Mesenchymal stem cell (in vitro differentiated cells and primary cell): Measurements from ENCODE around the gene RNF40.

Experiments used
- DNase-seq: peaks from one replicate; pipeline ENCODE4 v3.0.0-alpha.2; 2013
- H2AFZ ChIP-seq: one replicate; pipeline ENCODE4 v1.6.1; 2013; ENCODE audit warnings: low read depth, mild to moderate bottlenecking, control low read depth, inconsistent platforms, low read length, moderate library complexity
- H2AK5ac ChIP-seq: 2 replicates; pipeline ENCODE4 v1.6.1; 2013; ENCODE audit warnings: low read length, moderate library complexity, mild to moderate bottlenecking, inconsistent platforms; ENCODE audit not compliant: severe bottlenecking
- H2BK120ac ChIP-seq: one replicate; pipeline ENCODE4 v1.6.1; 2013; ENCODE audit warnings: low read depth, mild to moderate bottlenecking, inconsistent platforms, low read length, moderate library complexity
- H2BK12ac ChIP-seq, 2 experiments: one replicate each; pipeline ENCODE4 v1.6.1; 2013; ENCODE audit warnings: inconsistent platforms in 2 of 2, low read length in 2 of 2, mild to moderate bottlenecking in 2 of 2, moderate library complexity in 2 of 2, control low read depth in 1 of 2
- H2BK15ac ChIP-seq: one replicate; pipeline ENCODE4 v1.6.1; 2013; ENCODE audit warnings: mild to moderate bottlenecking, low read depth, inconsistent platforms; ENCODE audit not compliant: poor library complexity, severe bottlenecking
- H2BK5ac ChIP-seq: 2 replicates; pipeline ENCODE4 v1.6.1; 2013; ENCODE audit warnings: low read depth, mild to moderate bottlenecking, low read length, control low read depth, inconsistent platforms; ENCODE audit not compliant: poor library complexity, severe bottlenecking
- H3K14ac ChIP-seq, 2 experiments: one replicate each; pipeline ENCODE4 v1.6.1; 2013; ENCODE audit warnings: inconsistent platforms in 2 of 2, low read length in 2 of 2, control low read depth in 1 of 2, mild to moderate bottlenecking in 1 of 2, moderate library complexity in 1 of 2
- H3K18ac ChIP-seq, 2 experiments: one replicate each; pipeline ENCODE4 v1.6.1; 2013; ENCODE audit warnings: inconsistent platforms in 2 of 2, low read length in 2 of 2, control low read depth in 1 of 2, low read depth in 1 of 2, mild to moderate bottlenecking in 1 of 2
- H3K23ac ChIP-seq, 2 experiments: one replicate each; pipeline ENCODE4 v1.6.1; 2013; ENCODE audit warnings: inconsistent platforms in 2 of 2, low read length in 2 of 2, mild to moderate bottlenecking in 2 of 2, moderate library complexity in 2 of 2, control low read depth in 1 of 2
- H3K27ac ChIP-seq: 2 replicates; pipeline ENCODE4 v1.5.1; 2013; ENCODE audit warnings: mild to moderate bottlenecking, moderate library complexity, low read length, control low read depth, inconsistent platforms; ENCODE audit not compliant: poor library complexity, severe bottlenecking
- H3K27me3 ChIP-seq, 2 experiments: 2 replicates each; pipeline versions ENCODE4 v1.6.1 to v1.7.0; 2013; ENCODE audit warnings: low read length in 2 of 2, mild to moderate bottlenecking in 2 of 2, moderate library complexity in 2 of 2, control low read depth in 1 of 2, inconsistent platforms in 1 of 2; ENCODE audit not compliant: control insufficient read depth in 1 of 2, insufficient read depth in 1 of 2
- H3K36me3 ChIP-seq, 2 experiments: 2 replicates each; pipeline versions ENCODE4 v1.6.1 to v1.7.0; 2013; ENCODE audit warnings: low read length in 2 of 2, control low read depth in 1 of 2, inconsistent platforms in 1 of 2, low read depth in 1 of 2, mild to moderate bottlenecking in 1 of 2; ENCODE audit not compliant: insufficient read depth in 2 of 2, control insufficient read depth in 1 of 2
- H3K4ac ChIP-seq, 2 experiments: one replicate each; pipeline ENCODE4 v1.6.1; 2013; ENCODE audit warnings: inconsistent platforms in 2 of 2, low read length in 2 of 2, mild to moderate bottlenecking in 2 of 2, moderate library complexity in 2 of 2, control low read depth in 1 of 2, low read depth in 1 of 2
- H3K4me1 ChIP-seq: 2 replicates; pipeline ENCODE4 v1.6.1; 2013; ENCODE audit warnings: low read depth, low read length, control low read depth; ENCODE audit not compliant: control insufficient read depth, insufficient read depth
- H3K4me2 ChIP-seq: 2 replicates; pipeline ENCODE4 v1.6.1; 2013; ENCODE audit warnings: low read length, mild to moderate bottlenecking, inconsistent platforms; ENCODE audit not compliant: poor library complexity, severe bottlenecking
- H3K4me3 ChIP-seq, 2 experiments: 2 replicates each; pipeline versions ENCODE4 v1.5.1 to v1.7.0; 2013; ENCODE audit warnings: low read length in 2 of 2, mild to moderate bottlenecking in 2 of 2, control low read depth in 1 of 2, low read depth in 1 of 2; ENCODE audit not compliant: insufficient read depth in 1 of 2
- H3K79me1 ChIP-seq: replicated peaks from 2 replicates; pipeline ENCODE4 v1.6.1; 2013; ENCODE audit warnings: mild to moderate bottlenecking, control low read depth, low read length, inconsistent platforms; ENCODE audit not compliant: poor library complexity, severe bottlenecking
- H3K9ac ChIP-seq: 2 replicates; pipeline ENCODE4 v1.7.0; 2013; ENCODE audit warnings: mild to moderate bottlenecking, low read length, moderate library complexity
- H3K9me3 ChIP-seq: 2 replicates; pipeline ENCODE4 v1.7.0; 2013; ENCODE audit warnings: mild to moderate bottlenecking, low read length; ENCODE audit not compliant: control insufficient read depth
- H4K8ac ChIP-seq: one replicate; pipeline ENCODE4 v1.6.1; 2013; ENCODE audit warnings: inconsistent platforms, mild to moderate bottlenecking, low read length, moderate library complexity
- H4K91ac ChIP-seq: one replicate; pipeline ENCODE4 v1.6.1; 2013; ENCODE audit warnings: mild to moderate bottlenecking, low read length, inconsistent platforms
- WGBS: methylation state at CpG from one replicate; pipeline ENCODE4 v1.1.7; 2013; ENCODE audit warnings: mixed read lengths; 5-methylcytosine and 5-hydroxymethylcytosine counted together

Gene RNF40

DNA sequence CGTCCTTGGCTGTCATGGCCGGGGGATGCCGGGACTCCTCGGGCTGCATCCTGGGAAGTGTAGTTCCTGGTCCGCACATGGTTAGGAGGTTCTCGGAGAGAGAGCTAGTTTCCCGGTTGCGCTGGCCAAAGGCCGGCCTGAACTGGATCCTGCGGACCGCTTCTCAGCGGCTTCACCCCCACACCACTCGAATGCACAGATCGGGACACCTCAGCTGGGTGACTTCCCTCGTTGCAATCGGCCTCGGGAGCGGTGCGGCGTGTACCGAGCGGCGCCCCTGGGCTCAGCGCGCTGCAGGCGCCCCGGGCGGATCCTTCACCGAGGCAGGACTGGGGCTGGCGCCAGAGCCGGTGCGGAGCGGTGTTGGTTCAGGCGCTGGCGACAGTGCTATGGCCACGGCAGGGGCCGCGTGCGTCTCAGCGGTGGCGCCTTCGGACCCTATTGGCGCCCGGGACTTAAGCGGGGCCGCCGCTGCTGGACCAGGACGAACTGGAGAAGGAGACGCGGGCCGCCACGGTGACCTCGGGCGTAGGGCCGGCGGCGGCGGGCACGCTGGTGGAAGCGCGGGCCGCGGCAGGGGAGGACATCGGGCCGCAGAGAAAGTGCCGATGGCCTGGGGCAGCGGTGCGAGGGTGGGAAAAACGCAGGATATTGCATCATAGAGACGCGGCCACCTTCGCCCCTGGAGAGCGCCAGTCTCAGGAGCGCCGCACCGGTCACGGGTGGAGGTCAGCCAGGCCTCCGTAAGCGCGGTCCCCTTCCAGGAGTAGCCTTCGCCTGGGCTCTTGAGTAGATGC is 13.5 kb downstream of the RNF40 start:
- peaks cover 47 to 78% of the 10 kb centered on the region in 2 experiments for H3K36me3 ChIP-seq
- peak overlapping the region; percentile 94 for H3K9ac ChIP-seq
- peak overlapping the region in 1 of 2 experiments; percentile 54 for H2BK12ac ChIP-seq
- H3K79me1 ChIP-seq, result peaks cover 33% of the 10 kb centered on the region
- H3K27ac ChIP-seq, result peak overlapping the region; percentile 21
- peak overlapping the region; percentile 20 for H2BK5ac ChIP-seq
- peak overlapping the region; percentile 57 for H2AFZ ChIP-seq
- peak overlapping the region; percentile 41 for H2AK5ac ChIP-seq
- H4K91ac ChIP-seq, result peak overlapping the region; percentile 88
- H3K14ac ChIP-seq, result peak overlapping the region; percentile 81 to 98
- H2BK15ac ChIP-seq, result peak overlapping the region; percentile 29
- peak overlapping the region; percentile 88 to 92 for H3K4ac ChIP-seq
- no peaks in the 10 kb centered on the region for H3K27me3 ChIP-seq
- H3K4me2 ChIP-seq, result peak overlapping the region; percentile 85
- peaks cover 19% of the 10 kb centered on the region for H3K4me1 ChIP-seq
- H2BK120ac ChIP-seq, result peak overlapping the region; percentile 6
- H3K4me3 ChIP-seq, result peak overlapping the region; percentile 68 to 90
- peak overlapping the region; percentile 94 to 97 for H3K18ac ChIP-seq
- H3K23ac ChIP-seq, result peak overlapping the region; percentile 81 to 84
- peak overlapping the region; percentile 86 for H4K8ac ChIP-seq
- DNase-seq, result peak; percentile 83
- H3K9me3 ChIP-seq, result no peaks in the 10 kb centered on the region
- under 1% methylated on average over 77 of the region's 81 CpGs for WGBS

DNA sequence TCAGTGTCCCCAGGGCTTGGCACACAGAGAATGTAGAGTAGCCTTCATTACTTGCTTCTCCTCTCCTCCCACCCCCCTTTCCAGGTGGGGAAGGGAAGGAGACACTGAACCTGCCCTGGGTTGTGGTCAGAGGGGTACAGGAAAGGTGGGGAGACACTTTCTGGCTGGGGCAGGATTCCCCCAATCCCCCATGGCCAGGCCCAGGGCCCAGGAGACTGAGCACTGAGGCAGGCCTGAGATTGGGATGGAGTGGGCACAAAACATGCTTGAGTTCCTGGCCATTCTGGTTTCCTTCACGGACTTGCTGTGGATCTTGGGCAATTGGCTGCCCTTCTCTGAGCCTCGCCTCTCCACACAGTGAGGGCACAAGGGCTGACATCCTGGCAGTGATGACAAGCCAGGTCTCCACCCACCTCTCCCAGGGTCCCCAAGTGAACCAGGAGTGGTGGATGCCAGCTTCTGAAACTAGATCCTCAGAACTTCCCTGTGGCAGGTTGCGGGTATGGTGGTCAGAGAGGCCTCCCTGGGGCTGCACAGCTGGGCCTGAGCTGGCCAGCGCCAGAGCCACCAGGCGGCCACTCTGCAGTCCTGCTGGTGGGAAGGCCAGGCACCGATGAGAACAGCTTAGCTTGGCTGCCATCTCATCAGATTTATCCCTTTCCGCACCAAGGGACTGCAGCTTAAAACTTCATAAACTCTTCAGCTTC is 15.6 kb downstream of the RNF40 start:
- Histone ChIP-seq H3K79me1 (peaks cover 45% of the 10 kb centered on the region), H3K4me1 (peaks cover 19% of the 10 kb centered on the region), H3K4me3 (no peak overlapping the region), H4K8ac (no peak overlapping the region), H3K27ac (no peak overlapping the region), H2BK12ac (no peak overlapping the region), H3K36me3 (peaks cover 43 to 73% of the 10 kb centered on the region in 2 experiments), H2BK15ac (peak overlapping the region; percentile 13), H2AFZ (no peak overlapping the region), H3K14ac (no peak overlapping the region), H3K4me2 (no peak overlapping the region), H3K23ac (no peak overlapping the region), H2AK5ac (no peak overlapping the region), H3K18ac (no peak overlapping the region), H2BK120ac (no peak overlapping the region), H2BK5ac (no peak overlapping the region), H3K4ac (peak overlapping the region in 1 of 2 experiments; percentile 1), H3K27me3 (no peaks in the 10 kb centered on the region), H3K9me3 (no peaks in the 10 kb centered on the region), H4K91ac (no peak overlapping the region), H3K9ac (peak overlapping the region; percentile 6)
- no peak for DNase-seq
- WGBS, result 94% methylated on average over 5 of the region's 7 CpGs

DNA sequence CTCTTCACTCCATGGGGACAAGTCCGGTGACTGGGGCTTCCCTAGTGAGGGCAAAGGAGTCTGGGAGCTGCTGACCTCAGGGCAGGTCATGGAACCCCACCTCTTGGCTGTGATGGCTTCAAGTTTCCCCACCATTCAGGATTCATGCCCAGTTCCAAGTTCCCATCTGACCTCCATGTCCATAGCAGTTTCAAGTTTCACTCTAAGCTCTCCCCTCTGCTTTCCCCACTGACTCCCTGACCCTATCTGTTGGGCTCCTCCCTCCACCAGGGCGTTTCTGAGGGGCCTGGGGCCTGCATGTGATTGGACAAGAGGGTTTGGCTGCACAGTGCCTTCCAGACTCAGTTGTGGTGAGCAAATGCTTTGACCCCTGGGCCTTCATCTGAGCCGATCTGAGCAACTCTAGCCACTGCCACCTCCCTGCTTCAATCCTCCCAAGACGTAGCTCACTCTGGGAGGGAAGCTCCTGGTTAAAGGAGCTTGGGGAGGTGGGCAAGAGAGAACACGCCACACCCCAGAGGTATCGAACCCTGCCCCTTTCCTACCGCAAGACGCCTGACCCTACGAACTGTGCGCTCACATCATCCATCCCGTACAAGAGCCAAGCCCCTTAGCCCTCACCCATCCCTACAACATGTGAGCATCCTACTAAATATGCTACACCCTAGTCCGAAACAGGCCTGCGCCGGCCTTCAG is 16.6 kb downstream of the RNF40 start:
- H3K4me1 ChIP-seq, result peaks cover 19% of the 10 kb centered on the region
- WGBS, result 91% methylated on average over 14 of the region's 14 CpGs
- no peak overlapping the region for H4K8ac ChIP-seq
- H3K4ac ChIP-seq, result no peak overlapping the region
- H2AFZ ChIP-seq, result no peak overlapping the region
- peaks cover 42 to 73% of the 10 kb centered on the region in 2 experiments for H3K36me3 ChIP-seq
- H3K14ac ChIP-seq, result no peak overlapping the region
- H3K9ac ChIP-seq, result peak overlapping the region; percentile 48
- no peak overlapping the region for H2BK15ac ChIP-seq
- H4K91ac ChIP-seq, result no peak overlapping the region
- peaks cover 48% of the 10 kb centered on the region for H3K79me1 ChIP-seq
- no peak overlapping the region for H3K18ac ChIP-seq
- peak; percentile 37 for DNase-seq
- no peak overlapping the region for H2AK5ac ChIP-seq
- no peak overlapping the region for H3K4me3 ChIP-seq
- H3K23ac ChIP-seq, result no peak overlapping the region
- H2BK12ac ChIP-seq, result peak overlapping the region in 1 of 2 experiments; percentile 37
- H2BK120ac ChIP-seq, result no peak overlapping the region
- H3K27me3 ChIP-seq, result no peaks in the 10 kb centered on the region
- H2BK5ac ChIP-seq, result no peak overlapping the region
- H3K9me3 ChIP-seq, result no peaks in the 10 kb centered on the region
- H3K27ac ChIP-seq, result no peak overlapping the region
- no peak overlapping the region for H3K4me2 ChIP-seq

DNA sequence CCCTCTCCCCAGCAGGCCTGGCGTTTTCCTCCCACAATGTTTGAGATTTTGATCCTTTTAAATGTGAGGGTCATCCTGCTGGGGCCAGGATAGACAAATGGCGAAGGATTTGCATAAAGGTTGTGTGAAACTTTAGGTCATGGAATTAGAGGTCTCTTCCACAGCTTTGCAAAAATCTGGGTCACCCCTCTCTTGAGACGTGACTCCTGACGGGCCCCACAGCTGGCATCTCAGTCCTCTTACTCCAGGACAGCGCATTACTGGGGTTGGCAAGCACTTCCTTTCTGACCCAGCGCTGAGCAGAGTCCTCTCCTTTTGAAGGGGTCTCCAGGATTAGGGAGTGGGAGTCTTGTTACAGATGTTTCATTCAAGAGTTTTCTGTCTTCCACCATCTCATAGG is 17.5 kb downstream of the RNF40 start:
- peaks cover 17% of the 10 kb centered on the region for H3K4me1 ChIP-seq
- no peak overlapping the region for H2AK5ac ChIP-seq
- no peak overlapping the region for H2BK5ac ChIP-seq
- no peaks in the 10 kb centered on the region for H3K27me3 ChIP-seq
- H4K91ac ChIP-seq, result no peak overlapping the region
- no peak overlapping the region for H3K18ac ChIP-seq
- no peak overlapping the region for H2BK12ac ChIP-seq
- H3K36me3 ChIP-seq, result peaks cover 33 to 72% of the 10 kb centered on the region in 2 experiments
- DNase-seq, result no peak
- H3K4me3 ChIP-seq, result peak overlapping the region in 1 of 2 experiments; percentile 27
- H3K9ac ChIP-seq, result no peak overlapping the region
- WGBS, result 99% methylated on average over 5 of the region's 6 CpGs
- no peak overlapping the region for H3K23ac ChIP-seq
- no peak overlapping the region for H4K8ac ChIP-seq
- H2BK15ac ChIP-seq, result no peak overlapping the region
- no peak overlapping the region for H3K14ac ChIP-seq
- peaks cover 52% of the 10 kb centered on the region for H3K79me1 ChIP-seq
- no peaks in the 10 kb centered on the region for H3K9me3 ChIP-seq
- H2AFZ ChIP-seq, result no peak overlapping the region
- H2BK120ac ChIP-seq, result no peak overlapping the region
- H3K4me2 ChIP-seq, result no peak overlapping the region
- H3K4ac ChIP-seq, result no peak overlapping the region
- no peak overlapping the region for H3K27ac ChIP-seq
